Mononuclear cell (primary cell): ENCODE results near the gene EWSR1. TPM values are rescaled to one million over a fixed set of nuclear protein-coding genes. Genes with fewer than 3 reads are reported as not detected.

Experiments used
- H3K27me3 ChIP-seq: 2 replicates; pipeline ENCODE4 v1.6.0; 2011; ENCODE audit warnings: low read length, control low read depth; ENCODE audit not compliant: insufficient read depth
- H3K4me1 ChIP-seq: 2 replicates; pipeline ENCODE4 v1.5.1; 2011; ENCODE audit warnings: mild to moderate bottlenecking, low read length, control low read depth; ENCODE audit not compliant: insufficient read depth
- H3K4me3 ChIP-seq: 2 replicates; pipeline ENCODE4 v1.5.1; 2011; ENCODE audit warnings: mild to moderate bottlenecking, low read length, moderate library complexity
- H3K9me3 ChIP-seq: 2 replicates; pipeline ENCODE4 v1.5.1; 2011; ENCODE audit warnings: low read depth, mild to moderate bottlenecking, control low read depth, low read length
- total RNA-seq: library from RNA; depleted of rRNA; stranded (reverse); fragments of >200 nt; gene quantifications from one replicate; pipeline ENCODE4 v1.2.3, GENCODE V29; 2012

EWSR1 gene
- total RNA-seq, 1 donor = 204 TPM

GRCh38 chr22:29259253-29259899 lies 8.7 kb upstream of the EWSR1 start:
- Histone ChIP-seq H3K9me3 (no peaks in the 10 kb centered on the region), H3K4me1 (no peaks in the 10 kb centered on the region), H3K4me3 (no peak overlapping the region), H3K27me3 (no peaks in the 10 kb centered on the region)

GRCh38 chr22:29260031-29260560 lies 8.0 kb upstream of the EWSR1 start:
- no peaks in the 10 kb centered on the region for H3K4me1 ChIP-seq
- no peaks in the 10 kb centered on the region for H3K27me3 ChIP-seq
- H3K9me3 ChIP-seq = no peaks in the 10 kb centered on the region
- H3K4me3 ChIP-seq = no peak overlapping the region

GRCh38 chr22:29260601-29261315 lies 7.3 kb upstream of the EWSR1 start:
- no peak overlapping the region for H3K4me3 ChIP-seq
- no peaks in the 10 kb centered on the region for H3K9me3 ChIP-seq
- no peaks in the 10 kb centered on the region for H3K4me1 ChIP-seq
- H3K27me3 ChIP-seq = no peaks in the 10 kb centered on the region

- Histone ChIP-seq H3K4me1 (peaks cover 13% of the 10 kb centered on the region), H3K27me3 (no peaks in the 10 kb centered on the region), H3K4me3 (no peak overlapping the region), H3K9me3 (no peaks in the 10 kb centered on the region)
Measured at GRCh38 chr22:29263791-29264276, 4.2 kb upstream of the EWSR1 start.

GRCh38 chr22:29265305-29265704 lies 2.8 kb upstream of the EWSR1 start:
- H3K4me3 ChIP-seq = no peak overlapping the region
- H3K27me3 ChIP-seq = no peaks in the 10 kb centered on the region
- H3K9me3 ChIP-seq = no peaks in the 10 kb centered on the region

GRCh38 chr22:29265929-29266328 lies 2.1 kb upstream of the EWSR1 start:
- no peaks in the 10 kb centered on the region for H3K9me3 ChIP-seq
- H3K27me3 ChIP-seq = no peaks in the 10 kb centered on the region
- no peak overlapping the region for H3K4me3 ChIP-seq
- H3K4me1 ChIP-seq = peaks cover 33% of the 10 kb centered on the region

More at GRCh38 chr22:29265305-29265704, 2.8 kb upstream of the EWSR1 start:
- peaks cover 28% of the 10 kb centered on the region for H3K4me1 ChIP-seq

- Histone ChIP-seq H3K4me3 (peak overlapping the region; percentile 95), H3K4me1 (peaks cover 42% of the 10 kb centered on the region), H3K9me3 (no peaks in the 10 kb centered on the region), H3K27me3 (no peaks in the 10 kb centered on the region)
Measured at GRCh38 chr22:29266564-29267461, 1.3 kb upstream of the EWSR1 start.

- Histone ChIP-seq H3K4me1 (peaks cover 46% of the 10 kb centered on the region), H3K27me3 (no peaks in the 10 kb centered on the region), H3K9me3 (no peaks in the 10 kb centered on the region), H3K4me3 (peak overlapping the region; percentile 95)
Measured at GRCh38 chr22:29267462-29267857, 608 bp upstream of the EWSR1 start.

- Histone ChIP-seq H3K4me1 (peaks cover 46% of the 10 kb centered on the region), H3K4me3 (peak overlapping the region; percentile 95), H3K9me3 (no peaks in the 10 kb centered on the region), H3K27me3 (no peaks in the 10 kb centered on the region)
Measured at GRCh38 chr22:29268511-29269229, 602 bp downstream of the EWSR1 start.

GRCh38 chr22:29269230-29269604 lies 1.1 kb downstream of the EWSR1 start:
- Histone ChIP-seq H3K4me3 (peak overlapping the region; percentile 95), H3K4me1 (peaks cover 46% of the 10 kb centered on the region), H3K9me3 (no peaks in the 10 kb centered on the region), H3K27me3 (no peaks in the 10 kb centered on the region)

- no peaks in the 10 kb centered on the region for H3K9me3 ChIP-seq
- H3K27me3 ChIP-seq = no peaks in the 10 kb centered on the region
- peak overlapping the region; percentile 95 for H3K4me3 ChIP-seq
- H3K4me1 ChIP-seq = peaks cover 46% of the 10 kb centered on the region
Measured at GRCh38 chr22:29269731-29270474, 1.8 kb downstream of the EWSR1 start.

- peaks cover 46% of the 10 kb centered on the region for H3K4me1 ChIP-seq
- no peak overlapping the region for H3K4me3 ChIP-seq
- no peaks in the 10 kb centered on the region for H3K27me3 ChIP-seq
- H3K9me3 ChIP-seq = no peaks in the 10 kb centered on the region
Measured at GRCh38 chr22:29270475-29271271, 2.6 kb downstream of the EWSR1 start.

- no peak overlapping the region for H3K4me3 ChIP-seq
- no peaks in the 10 kb centered on the region for H3K27me3 ChIP-seq
- H3K4me1 ChIP-seq = peaks cover 39% of the 10 kb centered on the region
- no peaks in the 10 kb centered on the region for H3K9me3 ChIP-seq
Measured at GRCh38 chr22:29272624-29273023, 4.6 kb downstream of the EWSR1 start.
